HG02623 (cell line): ENCODE results near the gene ZNF670.
"Not testable (repeated sequence)": the region's sequence is repeated elsewhere in the genome, so short reads cannot be mapped to it uniquely, and the experiment has no call there.

Experiments used
- ATAC-seq: cut with Tn5 transposase; IDR thresholded peaks from one replicate; pipeline ENCODE4 v1.9.1; 2021; ENCODE audit warnings: moderate library complexity; ENCODE audit not compliant: unreplicated experiment

Gene ZNF670

GRCh38 chr1:247078258-247079140 is at the start of gene ZNF670:
Gene ZNF670 (minus strand): TSS chr1:247078811. CDS start chr1:247078596, 215 bp downstream.
- peak; percentile 99 for ATAC-seq

DNA sequence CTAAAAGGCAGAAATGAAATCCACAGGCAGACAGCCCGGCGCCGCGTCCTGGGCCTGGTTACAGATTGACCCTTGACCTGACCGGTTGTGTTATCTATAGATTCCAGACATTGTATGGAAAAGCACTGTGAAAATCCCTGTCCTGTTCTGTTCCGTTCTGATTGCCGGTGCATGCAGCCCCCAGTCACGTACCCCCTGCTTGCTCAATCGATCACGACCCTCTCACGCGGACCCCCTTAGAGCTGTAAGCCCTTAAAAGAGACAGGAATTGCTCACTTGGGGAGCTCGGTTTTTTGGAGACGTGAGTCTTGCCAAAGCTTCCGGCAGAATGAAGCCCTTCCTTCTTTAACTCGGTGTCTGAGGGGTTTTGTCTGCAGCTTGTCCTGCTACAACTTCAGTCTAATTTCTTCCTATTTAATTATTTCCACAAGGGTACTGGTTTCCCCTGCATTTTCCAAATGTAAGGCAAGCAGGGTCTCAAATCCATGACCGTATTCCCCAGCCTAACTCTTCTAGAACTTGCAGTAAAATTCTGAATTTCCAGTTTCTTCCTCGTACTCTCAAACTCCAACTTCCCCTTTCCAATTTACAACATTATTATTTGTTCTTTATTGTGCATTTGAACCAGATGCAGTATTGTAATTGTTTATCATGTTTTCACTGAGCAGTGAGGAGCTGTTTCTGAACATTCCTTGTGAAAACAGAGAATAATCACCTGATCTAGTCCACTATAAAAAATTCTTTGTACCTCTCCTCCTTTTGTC is 49.1 kb upstream of the ZNF670 start:
- ATAC-seq, result not testable (repeated sequence)

GRCh38 chr1:247126601-247127000 is 48.0 kb upstream of the ZNF670 start:
- ATAC-seq, result peak; percentile 48

DNA sequence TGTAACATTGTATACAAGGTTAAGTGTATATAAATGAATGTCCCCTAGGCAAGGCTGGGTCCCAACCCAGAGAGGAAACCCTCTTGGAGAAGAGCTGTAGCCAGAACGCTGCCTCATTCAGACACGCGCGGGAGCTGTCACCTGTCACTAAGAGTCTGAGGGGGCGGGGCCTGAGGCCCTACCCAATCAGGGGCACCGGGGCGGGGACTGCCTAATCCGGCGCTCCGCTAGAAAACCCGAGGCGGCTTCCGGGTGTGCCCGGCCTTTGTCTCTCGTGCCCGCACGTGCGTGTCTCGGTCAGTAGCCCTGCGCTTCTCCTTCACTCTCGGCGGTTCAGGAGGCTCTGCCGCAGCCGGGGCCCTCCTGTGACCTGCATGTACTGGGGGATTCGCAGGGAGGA is 47.6 kb upstream of the ZNF670 start:
- ATAC-seq, result peak; percentile 97

DNA sequence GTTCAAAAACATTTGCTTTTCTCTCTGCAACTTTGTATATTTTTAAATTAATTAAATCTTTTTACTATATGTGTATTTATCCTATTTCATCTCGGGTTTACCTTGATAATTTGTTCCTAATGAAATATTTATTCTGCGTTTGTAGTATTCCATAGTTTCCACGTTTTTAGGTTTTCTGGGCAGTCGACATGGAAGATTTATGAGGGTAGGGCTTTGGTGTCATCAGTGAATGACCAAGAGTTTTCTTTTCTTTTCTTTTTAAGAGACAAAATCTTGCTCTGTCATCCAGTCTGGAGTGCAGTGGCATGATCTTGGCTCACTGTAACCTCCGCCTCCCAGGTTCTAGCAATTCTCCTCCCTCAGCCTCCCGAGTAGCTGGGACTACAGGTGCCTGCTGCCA is 42.8 kb upstream of the ZNF670 start:
- ATAC-seq, result no peak

GRCh38 chr1:247120408-247120668 is 41.7 kb upstream of the ZNF670 start:
- ATAC-seq, result not testable (repeated sequence)

DNA sequence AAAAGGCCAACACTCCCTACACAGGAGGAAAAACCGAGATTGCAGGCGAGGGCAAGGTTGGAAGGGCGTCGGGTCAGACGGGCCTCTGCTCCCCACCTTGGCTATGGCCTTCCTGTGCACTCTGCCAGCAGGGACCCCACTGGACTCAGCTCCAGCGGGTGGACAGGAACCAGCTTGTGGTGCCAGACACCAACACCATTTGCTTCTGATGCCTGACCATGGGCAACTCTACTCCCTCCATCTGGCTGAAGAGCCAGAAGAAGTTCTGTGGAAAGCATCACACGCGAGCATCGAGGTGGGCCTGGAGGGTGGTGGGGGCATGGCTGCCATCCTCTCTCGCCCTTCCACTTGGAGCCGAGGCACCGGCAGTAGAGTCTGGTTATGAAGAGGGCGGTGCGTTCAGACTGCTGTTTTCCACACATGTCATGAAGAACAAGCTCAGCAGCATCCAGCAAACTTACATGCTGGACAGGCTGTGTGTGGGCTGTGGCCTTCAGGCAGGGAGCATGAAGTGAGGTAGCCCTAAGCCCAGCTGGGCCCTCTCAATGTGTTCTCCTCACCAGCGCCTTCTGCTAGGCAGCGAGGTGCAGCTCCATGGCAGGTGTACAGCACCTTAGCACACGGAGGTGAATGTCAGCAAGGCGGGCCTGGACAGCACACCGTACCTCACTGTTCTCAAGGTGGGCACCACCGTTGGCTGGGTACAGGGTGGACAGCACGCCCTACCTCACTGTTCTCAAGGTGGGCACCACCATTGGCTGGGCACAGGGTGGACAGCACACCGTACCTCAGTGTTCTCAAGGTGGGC is 41.2 kb upstream of the ZNF670 start:
- ATAC-seq, result no peak

DNA sequence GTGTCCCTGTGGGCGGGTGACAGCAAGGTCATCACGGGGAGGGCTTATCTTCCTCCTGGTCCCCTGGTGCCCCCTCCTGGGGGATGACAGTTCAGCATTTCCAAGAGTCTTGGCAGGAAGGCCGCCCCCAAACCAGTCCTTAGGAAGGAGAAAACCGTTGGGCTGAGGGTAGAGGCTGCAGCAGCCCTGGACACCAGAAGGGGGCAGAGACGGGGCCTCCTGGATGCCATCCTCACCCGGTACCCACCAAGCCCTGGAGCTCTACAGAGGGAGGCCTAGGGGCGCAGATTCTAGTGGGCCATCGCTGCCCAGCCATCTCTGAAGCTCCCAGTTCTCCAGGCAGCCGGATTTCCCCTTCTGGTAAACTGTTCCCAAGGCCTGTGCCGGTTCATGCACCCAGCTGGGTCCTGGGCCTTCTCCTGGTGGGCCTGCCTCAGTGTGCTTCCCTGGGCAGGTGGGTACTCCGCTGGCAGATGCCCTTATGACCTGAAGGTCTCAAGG is 40.4 kb upstream of the ZNF670 start:
- ATAC-seq, result no peak

- no peak for ATAC-seq
These were observed 36.9 kb upstream of the ZNF670 start for GRCh38 chr1:247115545-247115944.

DNA sequence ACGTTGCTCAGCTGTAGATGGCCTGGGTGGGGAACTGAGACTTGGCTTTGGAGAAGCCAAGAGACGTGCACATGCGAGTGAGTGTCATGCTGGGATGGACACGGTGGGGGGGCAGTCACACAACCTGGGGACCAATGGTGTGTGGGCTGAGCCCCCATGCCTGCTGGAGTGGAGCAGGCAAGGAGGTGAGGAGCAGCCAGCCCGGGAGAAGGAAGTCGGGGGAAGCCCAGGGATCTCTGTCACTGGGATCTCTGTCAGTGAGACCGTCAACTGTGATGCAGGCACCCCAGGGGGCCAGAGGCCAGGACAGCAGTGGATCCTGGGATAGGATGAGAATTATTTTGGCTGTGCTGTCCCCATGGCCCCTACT is 36.5 kb upstream of the ZNF670 start:
- ATAC-seq, result no peak

DNA sequence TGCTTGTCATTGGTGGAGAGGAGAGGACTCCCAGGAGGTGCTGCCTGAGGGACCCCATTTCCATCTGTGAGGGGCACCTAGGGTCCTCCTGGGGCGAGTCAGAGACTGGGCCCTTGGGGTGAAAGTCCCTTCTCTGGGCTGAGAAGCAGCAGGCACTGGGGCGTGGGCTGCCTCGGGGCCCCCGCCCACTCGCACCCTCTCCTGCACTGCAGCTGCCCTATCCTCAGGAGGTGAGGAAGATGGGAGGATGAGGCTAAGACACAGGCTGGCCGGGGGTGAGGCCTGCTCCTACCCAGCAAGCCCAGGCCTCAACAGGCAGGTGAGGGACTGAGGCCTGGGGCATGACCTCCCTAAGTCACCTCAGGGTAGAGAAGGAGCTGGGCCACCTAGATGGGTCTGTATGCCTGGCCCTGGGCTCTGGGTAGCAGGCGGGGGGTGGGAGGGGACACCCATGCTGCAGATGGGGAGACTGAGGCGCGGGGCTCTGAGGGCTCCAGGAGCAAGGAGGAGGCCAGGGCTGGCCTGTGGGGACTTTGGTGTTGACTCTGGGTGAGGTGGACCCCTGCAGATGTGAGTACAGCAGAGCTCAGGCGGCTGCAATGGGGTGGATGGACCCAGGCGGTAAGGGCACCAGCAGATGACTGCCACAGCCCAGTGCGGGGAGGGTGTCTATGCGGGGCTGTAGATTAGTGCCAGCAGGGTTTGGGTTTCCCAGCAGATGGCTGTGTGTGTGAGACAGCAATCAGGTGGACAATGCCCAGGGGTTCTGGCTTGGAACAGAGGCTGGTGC is 35.9 kb upstream of the ZNF670 start:
- no peak for ATAC-seq

DNA sequence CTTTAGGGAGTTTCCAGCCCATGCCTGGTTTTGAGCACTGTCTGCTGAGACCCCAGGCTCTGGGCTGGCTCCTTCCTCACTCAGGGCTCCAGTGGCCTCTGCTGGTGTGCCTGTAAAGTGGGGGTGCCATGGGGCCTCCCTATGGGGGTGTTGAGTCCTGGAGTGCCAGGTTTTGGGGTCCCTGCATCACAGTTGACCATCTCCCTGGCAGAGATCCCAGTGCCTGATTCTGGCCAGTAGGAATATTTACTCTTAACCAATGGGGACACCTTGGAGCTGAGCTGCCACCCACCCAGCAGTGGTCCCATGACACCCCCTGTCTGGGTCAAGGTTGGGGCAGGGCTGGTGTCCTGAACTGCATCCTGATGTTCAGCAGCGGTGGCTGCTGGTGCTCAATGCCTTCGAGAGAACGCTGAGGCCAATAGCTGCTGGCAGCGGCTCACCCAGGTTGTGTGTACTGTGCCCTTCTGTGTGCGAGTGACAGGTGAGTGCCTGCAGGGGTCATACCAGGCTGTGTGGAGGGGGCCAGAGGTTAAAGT is 35.2 kb upstream of the ZNF670 start:
- no peak for ATAC-seq

- ATAC-seq, result no peak
These were observed 34.5 kb upstream of the ZNF670 start for GRCh38 chr1:247113094-247113497.

- no peak for ATAC-seq
These were observed 33.8 kb upstream of the ZNF670 start for GRCh38 chr1:247112479-247112781.

- ATAC-seq, result no peak
These were observed 33.3 kb upstream of the ZNF670 start for GRCh38 chr1:247111700-247112478.

DNA sequence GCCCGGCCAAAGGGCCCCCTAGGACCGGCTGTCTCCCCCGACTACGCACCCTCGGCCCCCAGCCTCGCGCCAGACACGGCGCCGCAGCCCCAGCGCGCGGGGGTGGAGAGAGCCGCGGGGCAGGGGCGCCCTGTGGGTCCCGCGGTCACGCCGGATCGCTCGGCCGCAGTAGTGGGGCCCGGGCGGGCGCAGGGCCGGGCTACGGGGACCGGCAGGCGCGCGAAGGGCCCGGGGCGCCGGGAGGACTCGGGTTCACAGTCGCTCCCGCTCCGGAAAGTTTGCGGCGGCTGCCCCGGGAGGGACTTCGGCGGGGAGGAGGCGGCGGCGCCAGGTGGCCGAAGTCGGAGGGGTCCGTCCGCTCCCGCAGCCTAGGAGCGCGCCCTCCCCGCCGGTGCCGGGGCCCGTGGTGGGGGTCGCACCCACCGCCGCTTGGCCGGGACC is 32.7 kb upstream of the ZNF670 start:
- no peak for ATAC-seq

DNA sequence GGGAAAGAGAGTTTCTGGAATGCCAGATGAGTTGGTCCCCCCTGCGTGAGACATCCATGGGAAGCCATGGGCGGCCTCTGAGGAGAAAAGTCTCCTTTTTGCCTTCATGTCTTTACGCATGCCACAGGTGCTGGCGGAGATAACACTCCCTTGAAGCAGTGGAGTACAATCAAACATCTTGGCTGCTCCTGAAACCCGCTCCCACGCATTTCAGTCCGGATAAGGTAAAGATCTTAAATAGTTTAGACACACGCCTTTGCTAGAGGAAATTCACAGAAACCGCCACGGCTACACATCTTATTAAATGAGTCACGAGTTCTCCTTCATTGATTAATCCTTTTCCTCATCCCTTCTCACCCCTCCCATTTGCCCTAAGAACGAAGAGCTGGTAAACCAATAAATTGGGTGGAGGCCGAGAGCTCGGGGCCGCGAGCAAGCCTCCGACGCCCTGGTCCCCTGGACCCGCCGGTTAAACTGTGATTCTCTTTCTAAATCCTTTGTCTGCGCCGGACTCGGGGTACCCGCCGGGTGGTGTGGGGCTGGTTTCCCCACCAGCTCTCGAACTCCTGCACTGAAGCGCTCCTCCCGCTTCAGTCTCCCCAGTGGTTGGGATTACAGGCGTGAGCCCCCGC is 32.1 kb upstream of the ZNF670 start:
- ATAC-seq, result no peak

DNA sequence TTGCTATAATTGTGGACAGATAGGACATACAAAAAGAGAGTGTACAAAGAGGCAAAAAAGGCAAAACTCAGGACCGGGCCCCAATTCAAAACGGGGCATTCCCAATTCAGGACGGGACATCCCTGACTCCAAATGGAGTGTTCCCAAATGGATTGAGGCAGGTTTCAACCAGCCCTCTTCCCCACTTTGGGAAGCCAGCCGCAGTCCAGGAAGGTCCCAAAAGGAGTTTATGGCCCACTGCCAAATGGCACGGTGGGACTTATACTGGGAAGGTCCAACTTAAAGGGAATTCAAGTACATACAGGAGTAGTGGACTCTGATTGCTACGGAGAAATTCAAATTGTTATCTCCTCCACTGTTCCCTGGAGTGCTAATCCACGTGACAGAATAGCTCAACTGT is 29.1 kb upstream of the ZNF670 start:
- ATAC-seq, result no peak

- ATAC-seq, result no peak
These were observed 27.4 kb upstream of the ZNF670 start for GRCh38 chr1:247105966-247106365.
